Activated CD8-positive, alpha-beta T cell treated with anti-CD3 and anti-CD28 coated beads for 36 hours (primary cell): ENCODE measurements around the gene RYR2. TPM values are rescaled to one million over a fixed set of nuclear protein-coding genes. Genes with fewer than 3 reads are reported as not detected.

Experiments used
- ATAC-seq: fragments of 200-7000 bp; cut with Tn5 transposase; one replicate; pipeline ENCODE4 v1.10.0; 2021; ENCODE audit warnings: mild to moderate bottlenecking, moderate library complexity
- CTCF ChIA-PET: fragments of 350-600 bp; sonication (Branson Sonifier 250); formaldehyde crosslinking; loops from one replicate; lab custom pipeline; 2021; ENCODE audit warnings: antibody characterized with exemption; lab: Charles Lee
- POLR2A ChIA-PET: fragments of 350-600 bp; sonication (Branson Sonifier 250); formaldehyde crosslinking; loops from one replicate; lab custom pipeline; 2021; ENCODE audit warnings: antibody characterized with exemption; lab: Charles Lee
- DNase-seq: peaks from one replicate; pipeline ENCODE4 v3.0.0-alpha.2; 2020
- H3K27ac Mint-ChIP-seq: one replicate; pipeline ENCODE4 v1.8.0; 2021; ENCODE audit warnings: mild to moderate bottlenecking, mixed read lengths
- H3K27me3 Mint-ChIP-seq: one replicate; pipeline ENCODE4 v1.8.0; 2021; ENCODE audit warnings: mixed read lengths
- H3K36me3 Mint-ChIP-seq: one replicate; pipeline ENCODE4 v1.8.0; 2021; ENCODE audit warnings: low read depth, mixed read lengths
- H3K4me1 Mint-ChIP-seq: one replicate; pipeline ENCODE4 v1.8.0; 2021; ENCODE audit warnings: low read depth, mixed read lengths
- H3K4me3 Mint-ChIP-seq: one replicate; pipeline ENCODE4 v1.8.0; 2021; ENCODE audit warnings: mild to moderate bottlenecking, moderate library complexity, mixed read lengths
- H3K9me3 Mint-ChIP-seq: one replicate; pipeline ENCODE4 v1.8.0; 2021; ENCODE audit warnings: mixed read lengths
- CTCF ChIP-seq: fragments of 200-600 bp; IDR thresholded peaks from one replicate; pipeline ENCODE4 v1.8.0; 2022; ENCODE audit warnings: antibody characterized with exemption, mild to moderate bottlenecking
- intact Hi-C: fragments of 100-400 bp; cut with micrococcal nuclease; formaldehyde crosslinking; loops from one replicate; pipeline ENCODE4 v1.10.0; 2022
- total RNA-seq, 2 experiments: library from RNA; stranded (reverse); gene quantifications; one replicate each; pipeline ENCODE4 v1.2.3, GENCODE V29; 2021

Gene RYR2
- total RNA-seq, 2 experiments from 2014 or later = 0.02 TPM

- CTCF ChIA-PET = no interaction called here
- no peak for DNase-seq
- Mint-ChIP-seq H3K36me3 (no peaks in the 10 kb centered on the region), H3K4me3 (no peak overlapping the region), H3K4me1 (no peaks in the 10 kb centered on the region), H3K27ac (no peak overlapping the region), H3K27me3 (no peaks in the 10 kb centered on the region), H3K9me3 (no peaks in the 10 kb centered on the region)
- POLR2A ChIA-PET = no interaction called here
- intact Hi-C loops = no loop called here
- no peak for ATAC-seq
- TF ChIP-seq CTCF = no peak
Measured at GRCh38 chr1:237191403-237191802, 149.4 kb downstream of the RYR2 start.

- POLR2A ChIA-PET = no interaction called here
- Mint-ChIP-seq H3K4me3 (no peak overlapping the region), H3K9me3 (no peaks in the 10 kb centered on the region), H3K36me3 (no peaks in the 10 kb centered on the region), H3K4me1 (no peaks in the 10 kb centered on the region), H3K27ac (no peak overlapping the region), H3K27me3 (peaks cover 3% of the 10 kb centered on the region)
- TF ChIP-seq CTCF = no peak
- ATAC-seq (no peak), DNase-seq (no peak)
- intact Hi-C loops = no loop called here
- CTCF ChIA-PET = no interaction called here
Measured at GRCh38 chr1:237197470-237198425, 155.8 kb downstream of the RYR2 start.

- Mint-ChIP-seq H3K4me1 (no peaks in the 10 kb centered on the region), H3K9me3 (no peaks in the 10 kb centered on the region), H3K27me3 (peaks cover 3% of the 10 kb centered on the region), H3K4me3 (no peak overlapping the region), H3K27ac (no peak overlapping the region), H3K36me3 (no peaks in the 10 kb centered on the region)
- ChIA-PET POLR2A (no interaction called here), CTCF (no interaction called here)
- intact Hi-C loops = no loop called here
- ATAC-seq = no peak
- TF ChIP-seq CTCF = no peak
- no peak for DNase-seq
Measured at GRCh38 chr1:237199026-237199425, 157.0 kb downstream of the RYR2 start.

- Mint-ChIP-seq H3K9me3 (no peaks in the 10 kb centered on the region), H3K36me3 (no peaks in the 10 kb centered on the region), H3K27ac (no peak overlapping the region), H3K4me3 (no peak overlapping the region), H3K27me3 (peaks cover 3% of the 10 kb centered on the region), H3K4me1 (no peaks in the 10 kb centered on the region)
- DNase-seq (no peak), ATAC-seq (no peak)
- intact Hi-C loops = no loop called here
- POLR2A ChIA-PET = no interaction called here
- no peak for TF ChIP-seq CTCF
- CTCF ChIA-PET = no interaction called here
Measured at GRCh38 chr1:237201155-237201554, 159.2 kb downstream of the RYR2 start.

- POLR2A ChIA-PET = no interaction called here
- intact Hi-C loops = no loop called here
- no peaks in the 10 kb centered on the region for H3K4me1 Mint-ChIP-seq
- no peak for ATAC-seq
- CTCF ChIA-PET = no interaction called here
- no peaks in the 10 kb centered on the region for H3K27me3 Mint-ChIP-seq
- no peak for DNase-seq
- no peak overlapping the region for H3K27ac Mint-ChIP-seq
- no peak overlapping the region for H3K4me3 Mint-ChIP-seq
- no peaks in the 10 kb centered on the region for H3K36me3 Mint-ChIP-seq
- TF ChIP-seq CTCF = no peak
- H3K9me3 Mint-ChIP-seq = no peaks in the 10 kb centered on the region
Measured at GRCh38 chr1:237204841-237205240, 162.9 kb downstream of the RYR2 start.
